Nephron progenitor cell (in vitro differentiated cells): ENCODE measurements around the gene NGEF.

Experiments
- DNase-seq: peaks from one replicate; pipeline ENCODE4 v3.0.0; 2021
- H3K27ac Mint-ChIP-seq: 2 replicates; pipeline ENCODE4 v1.8.0; 2021; ENCODE audit warnings: mild to moderate bottlenecking, moderate library complexity, mixed read lengths
- H3K27me3 Mint-ChIP-seq: 2 replicates; pipeline ENCODE4 v1.8.0; 2021; ENCODE audit warnings: mild to moderate bottlenecking, low read depth, mixed read lengths; ENCODE audit not compliant: poor library complexity
- H3K36me3 Mint-ChIP-seq: 2 replicates; pipeline ENCODE4 v1.8.0; 2021; ENCODE audit warnings: low read depth, mixed read lengths
- H3K4me1 Mint-ChIP-seq: 2 replicates; pipeline ENCODE4 v1.8.0; 2021; ENCODE audit warnings: mixed read lengths
- H3K4me3 Mint-ChIP-seq: 2 replicates; pipeline ENCODE4 v1.8.0; 2021; ENCODE audit warnings: mild to moderate bottlenecking, moderate library complexity, mixed read lengths
- H3K9me3 Mint-ChIP-seq: 2 replicates; pipeline ENCODE4 v1.8.0; 2021; ENCODE audit warnings: mild to moderate bottlenecking, moderate library complexity, mixed read lengths
- TF ChIP-seq, protein P1 (sequence below): fragments of 200-600 bp; sonication (generic); IDR thresholded peaks from 2 replicates; pipeline ENCODE4 v1.5.0; 2021; ENCODE audit warnings: antibody characterized with exemption

Gene NGEF

DNA sequence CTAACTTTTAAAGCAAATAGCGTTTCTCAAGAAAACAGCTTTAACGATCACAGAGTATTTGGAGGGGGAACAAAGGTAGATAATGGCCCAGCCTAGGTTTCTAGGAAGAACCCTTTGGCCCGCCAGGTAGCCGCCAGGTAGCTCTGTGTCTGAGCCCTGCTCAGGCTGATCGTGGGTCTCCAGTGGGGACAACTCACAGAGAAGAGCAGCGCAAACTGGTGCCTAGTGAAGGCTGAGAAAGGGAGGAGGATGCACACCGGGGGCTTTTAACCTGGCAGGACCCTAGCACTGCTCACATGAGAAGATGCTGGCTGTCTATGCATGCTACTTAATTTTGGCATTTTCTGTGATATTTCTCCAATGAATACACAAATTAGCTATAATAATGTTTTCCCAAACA lies 5.8 kb downstream of the NGEF start:
- no peak for DNase-seq
- Mint-ChIP-seq H3K4me3 (no peak overlapping the region), H3K36me3 (no peaks in the 10 kb centered on the region)

GRCh38 chr2:233006648-233007047 lies 6.4 kb downstream of the NGEF start:
- H3K27ac Mint-ChIP-seq, result no peak overlapping the region
- TF ChIP-seq, protein P1, sequence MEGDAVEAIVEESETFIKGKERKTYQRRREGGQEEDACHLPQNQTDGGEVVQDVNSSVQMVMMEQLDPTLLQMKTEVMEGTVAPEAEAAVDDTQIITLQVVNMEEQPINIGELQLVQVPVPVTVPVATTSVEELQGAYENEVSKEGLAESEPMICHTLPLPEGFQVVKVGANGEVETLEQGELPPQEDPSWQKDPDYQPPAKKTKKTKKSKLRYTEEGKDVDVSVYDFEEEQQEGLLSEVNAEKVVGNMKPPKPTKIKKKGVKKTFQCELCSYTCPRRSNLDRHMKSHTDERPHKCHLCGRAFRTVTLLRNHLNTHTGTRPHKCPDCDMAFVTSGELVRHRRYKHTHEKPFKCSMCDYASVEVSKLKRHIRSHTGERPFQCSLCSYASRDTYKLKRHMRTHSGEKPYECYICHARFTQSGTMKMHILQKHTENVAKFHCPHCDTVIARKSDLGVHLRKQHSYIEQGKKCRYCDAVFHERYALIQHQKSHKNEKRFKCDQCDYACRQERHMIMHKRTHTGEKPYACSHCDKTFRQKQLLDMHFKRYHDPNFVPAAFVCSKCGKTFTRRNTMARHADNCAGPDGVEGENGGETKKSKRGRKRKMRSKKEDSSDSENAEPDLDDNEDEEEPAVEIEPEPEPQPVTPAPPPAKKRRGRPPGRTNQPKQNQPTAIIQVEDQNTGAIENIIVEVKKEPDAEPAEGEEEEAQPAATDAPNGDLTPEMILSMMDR, result no peak
- H3K36me3 Mint-ChIP-seq, result no peaks in the 10 kb centered on the region
- H3K4me1 Mint-ChIP-seq, result peaks cover 13% of the 10 kb centered on the region
- H3K27me3 Mint-ChIP-seq, result peaks cover 12% of the 10 kb centered on the region
- no peak for DNase-seq
- no peak overlapping the region for H3K4me3 Mint-ChIP-seq
- H3K9me3 Mint-ChIP-seq, result no peaks in the 10 kb centered on the region

More for the DNA sequence above, 5.8 kb downstream of the NGEF start:
- no peak overlapping the region for H3K27ac Mint-ChIP-seq
- TF ChIP-seq, protein P1, result no peak
- no peaks in the 10 kb centered on the region for H3K9me3 Mint-ChIP-seq
- peaks cover 12% of the 10 kb centered on the region for H3K27me3 Mint-ChIP-seq
- H3K4me1 Mint-ChIP-seq, result peaks cover 20% of the 10 kb centered on the region

GRCh38 chr2:233005096-233005495 lies 8.0 kb downstream of the NGEF start:
- H3K4me1 Mint-ChIP-seq, result peaks cover 6% of the 10 kb centered on the region
- no peak for DNase-seq
- TF ChIP-seq, protein P1, result no peak
- H3K9me3 Mint-ChIP-seq, result no peaks in the 10 kb centered on the region
- no peak overlapping the region for H3K4me3 Mint-ChIP-seq
- H3K27me3 Mint-ChIP-seq, result peaks cover 17% of the 10 kb centered on the region
- H3K27ac Mint-ChIP-seq, result no peak overlapping the region
- H3K36me3 Mint-ChIP-seq, result no peaks in the 10 kb centered on the region

DNA sequence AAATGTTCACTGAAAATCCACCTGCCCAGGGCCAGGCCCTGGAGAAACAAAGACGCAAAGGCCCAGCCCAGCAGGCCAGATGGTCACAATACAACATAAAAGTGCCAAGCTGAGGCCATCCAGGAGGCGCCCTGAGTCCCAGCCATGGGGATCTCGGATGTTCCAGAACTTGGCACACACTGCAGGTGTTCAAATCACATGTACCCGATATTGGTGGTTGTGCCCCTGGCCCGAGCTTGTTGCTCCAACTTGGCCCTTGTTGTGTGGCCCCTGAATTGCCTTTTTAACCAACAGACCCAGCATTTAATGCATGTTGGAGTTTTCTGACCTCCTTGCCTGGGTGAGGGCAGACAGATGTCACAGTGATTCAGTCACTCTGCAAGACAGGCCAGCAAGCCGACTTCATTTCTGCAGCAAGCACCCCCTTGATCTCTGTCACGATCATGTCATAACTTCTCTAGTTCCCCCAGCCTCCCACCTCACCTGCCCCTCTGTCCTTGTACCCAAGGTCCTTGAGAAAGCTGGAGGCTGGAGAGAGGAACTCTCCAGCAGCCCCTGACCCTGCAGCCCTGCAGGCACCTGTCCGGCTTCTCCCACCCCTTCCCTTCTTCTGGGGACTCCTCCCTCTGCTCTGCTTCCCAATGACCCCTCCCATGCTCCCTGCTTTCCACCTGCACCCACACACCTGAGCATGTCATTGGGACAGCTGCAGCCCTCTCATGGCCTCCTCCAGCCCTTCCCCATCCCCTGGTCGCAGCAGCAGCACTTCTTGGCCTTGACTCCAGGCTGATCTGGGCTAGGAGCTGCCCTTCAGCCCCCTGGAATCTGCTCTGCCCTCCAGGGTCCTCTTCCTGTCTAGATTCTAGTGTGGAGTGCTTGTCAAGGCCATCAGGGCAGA lies 9.1 kb downstream of the NGEF start:
- H3K4me3 Mint-ChIP-seq, result no peak overlapping the region
- H3K27me3 Mint-ChIP-seq, result peaks cover 17% of the 10 kb centered on the region
- DNase-seq, result no peak
- TF ChIP-seq, protein P1, result no peak
- no peak overlapping the region for H3K27ac Mint-ChIP-seq
- H3K4me1 Mint-ChIP-seq, result peaks cover 10% of the 10 kb centered on the region
- H3K36me3 Mint-ChIP-seq, result no peaks in the 10 kb centered on the region
- no peaks in the 10 kb centered on the region for H3K9me3 Mint-ChIP-seq

DNA sequence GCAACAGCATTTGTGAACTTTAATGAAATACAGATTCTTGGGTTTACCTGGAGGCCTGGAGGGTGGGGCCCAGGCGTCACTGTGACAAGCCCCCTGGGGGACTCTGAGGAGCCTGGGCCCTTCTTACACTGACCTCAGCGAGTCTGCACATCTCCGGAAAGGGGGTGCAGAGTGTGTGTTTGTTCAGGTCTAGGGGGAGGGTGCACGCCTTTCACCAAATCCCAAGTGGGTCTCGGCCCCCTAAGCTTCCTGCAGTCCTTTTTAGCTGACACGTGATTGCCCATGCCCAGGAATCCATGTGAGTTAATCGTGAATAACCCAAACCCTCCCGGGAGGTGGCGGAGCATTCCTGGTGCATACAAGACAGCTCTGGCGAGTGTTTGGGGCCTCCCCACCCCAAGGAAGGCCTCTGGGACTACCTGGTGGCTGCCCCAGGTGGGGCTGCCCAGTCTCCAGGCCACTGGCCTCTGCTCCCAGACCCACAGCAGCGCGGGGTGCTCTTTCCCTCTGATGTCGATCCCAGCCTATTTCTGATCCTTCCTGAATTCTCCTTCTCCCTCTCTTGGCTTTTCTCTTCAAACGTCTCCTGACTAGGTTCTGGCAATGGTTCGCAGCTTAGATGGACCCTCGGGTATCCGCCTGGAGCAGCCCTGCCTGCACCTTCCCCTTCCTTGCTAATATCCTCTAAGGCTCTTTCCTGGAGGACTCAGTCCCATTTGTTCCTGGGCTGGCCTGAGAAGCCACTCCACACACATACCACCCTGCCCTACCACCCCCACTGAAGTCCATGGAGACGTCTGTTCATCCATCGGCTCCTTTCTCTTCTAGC lies 10.0 kb downstream of the NGEF start:
- Mint-ChIP-seq H3K27ac (no peak overlapping the region), H3K4me3 (no peak overlapping the region)

More for the DNA sequence above, 10.0 kb downstream of the NGEF start:
- H3K36me3 Mint-ChIP-seq, result no peaks in the 10 kb centered on the region
- peaks cover 10% of the 10 kb centered on the region for H3K4me1 Mint-ChIP-seq
- H3K27me3 Mint-ChIP-seq, result peaks cover 17% of the 10 kb centered on the region
- TF ChIP-seq, protein P1, result no peak
- H3K9me3 Mint-ChIP-seq, result no peaks in the 10 kb centered on the region
- DNase-seq, result no peak
